Endodermal cell (in vitro differentiated cells): Measurements from ENCODE around the gene RAPGEF2. TPM values are rescaled to one million over a fixed set of nuclear protein-coding genes. Genes with fewer than 3 reads are reported as not detected.

Source experiments
- DNase-seq: peaks from one replicate; pipeline ENCODE4 v3.0.0-alpha.2; 2017
- H3K27ac ChIP-seq: 2 replicates; pipeline ENCODE4 v1.5.1; 2013; ENCODE audit warnings: mild to moderate bottlenecking, low read depth, low read length, moderate library complexity
- H3K27me3 ChIP-seq: 2 replicates; pipeline ENCODE4 v1.6.1; 2013; ENCODE audit warnings: mild to moderate bottlenecking, low read length, moderate library complexity; ENCODE audit not compliant: insufficient read depth, control insufficient read depth, poor library complexity, severe bottlenecking
- H3K36me3 ChIP-seq: 2 replicates; pipeline ENCODE4 v1.7.0; 2013; ENCODE audit warnings: mild to moderate bottlenecking, low read length, moderate library complexity; ENCODE audit not compliant: control insufficient read depth, insufficient read depth
- H3K4me1 ChIP-seq: one replicate; pipeline ENCODE4 v1.7.0; 2013; ENCODE audit warnings: low read length; ENCODE audit not compliant: control insufficient read depth, insufficient read depth
- H3K4me3 ChIP-seq: 2 replicates; pipeline ENCODE4 v1.5.1; 2013; ENCODE audit warnings: mild to moderate bottlenecking, low read length, moderate library complexity
- H3K9ac ChIP-seq: 2 replicates; pipeline ENCODE4 v1.6.1; 2013; ENCODE audit warnings: mild to moderate bottlenecking, low read length, moderate library complexity; ENCODE audit not compliant: poor library complexity, severe bottlenecking; ENCODE audit errors: extremely low read depth
- H3K9me3 ChIP-seq: 2 replicates; pipeline ENCODE4 v1.6.1; 2013; ENCODE audit warnings: mild to moderate bottlenecking, low read length, moderate library complexity; ENCODE audit not compliant: control insufficient read depth
- H3K27ac Mint-ChIP-seq: 2 replicates; pipeline ENCODE4 v1.8.0; 2020; ENCODE audit warnings: mixed read lengths
- H3K27me3 Mint-ChIP-seq: 2 replicates; pipeline ENCODE4 v1.8.0; 2021; ENCODE audit warnings: mild to moderate bottlenecking, mixed read lengths; ENCODE audit not compliant: insufficient read depth
- H3K36me3 Mint-ChIP-seq: 2 replicates; pipeline ENCODE4 v1.8.0; 2020; ENCODE audit warnings: low read depth, mixed read lengths
- H3K4me1 Mint-ChIP-seq: 2 replicates; pipeline ENCODE4 v1.8.0; 2020; ENCODE audit warnings: mixed read lengths
- H3K4me3 Mint-ChIP-seq: 2 replicates; pipeline ENCODE4 v1.8.0; 2020; ENCODE audit warnings: mild to moderate bottlenecking, moderate library complexity, mixed read lengths
- H3K9me3 Mint-ChIP-seq: 2 replicates; pipeline ENCODE4 v1.8.0; 2020; ENCODE audit warnings: mild to moderate bottlenecking, mixed read lengths
- CTCF ChIP-seq: fragments of 200-600 bp; sonication (generic); conservative IDR thresholded peaks from 2 replicates; pipeline ENCODE4 v1.5.0; 2021; ENCODE audit warnings: antibody characterized with exemption, mild to moderate bottlenecking
- WGBS, 2 experiments: methylation state at CpG; one replicate each; pipeline versions ENCODE4 v1.1.5 to v1.1.7; 2013; ENCODE audit warnings: missing lambda C conversion rate in 2 of 2, mixed read lengths in 1 of 2; ENCODE audit not compliant: insufficient coverage in 1 of 2, insufficient read length in 1 of 2; 5-methylcytosine and 5-hydroxymethylcytosine counted together
- total RNA-seq, 2 donors: library from RNA; stranded (reverse); fragmentation: NEBNext Ultra II Directional in 1 of 2; extraction: Animal tissue kit (Norgen Biotek cat#: 25700) in 1 of 2; gene quantifications; 2 replicates in 1 of 2; 3 replicates in 1 of 2; pipeline ENCODE4 v1.2.1, GENCODE V29; 2021

Gene RAPGEF2
- total RNA-seq, 2 donors from 2014 or later = 63.4 to 78.2 TPM

GRCh38 chr4:159077702-159078495 lies 25.0 kb upstream of the RAPGEF2 start:
- 93 to 97% methylated on average over 4 to 6 of the region's 6 CpGs for WGBS, 2 experiments
- TF ChIP-seq CTCF = no peak
- no peak overlapping the region for H3K27ac Mint-ChIP-seq

GRCh38 chr4:159079074-159079473 lies 23.8 kb upstream of the RAPGEF2 start:
- TF ChIP-seq CTCF = no peak
- Histone ChIP-seq H3K9ac (no peak overlapping the region), H3K36me3 (no peaks in the 10 kb centered on the region), H3K4me3 (no peak overlapping the region), H3K27ac (no peak overlapping the region), H3K9me3 (no peaks in the 10 kb centered on the region), H3K27me3 (no peaks in the 10 kb centered on the region), H3K4me1 (no peaks in the 10 kb centered on the region)
- no peaks in the 10 kb centered on the region for H3K27me3 Mint-ChIP-seq
- H3K27ac Mint-ChIP-seq = no peak overlapping the region
- no peak overlapping the region for H3K4me3 Mint-ChIP-seq
- H3K36me3 Mint-ChIP-seq = no peaks in the 10 kb centered on the region
- DNase-seq = no peak
- H3K4me1 Mint-ChIP-seq = no peaks in the 10 kb centered on the region
- WGBS, 2 experiments = 90 to 100% methylated on average over 2 of the region's 2 CpGs
- no peaks in the 10 kb centered on the region for H3K9me3 Mint-ChIP-seq

More at GRCh38 chr4:159077702-159078495, 25.0 kb upstream of the RAPGEF2 start:
- no peaks in the 10 kb centered on the region for H3K27me3 ChIP-seq
- Mint-ChIP-seq H3K27me3 (no peaks in the 10 kb centered on the region), H3K9me3 (no peaks in the 10 kb centered on the region), H3K4me1 (no peaks in the 10 kb centered on the region), H3K36me3 (no peaks in the 10 kb centered on the region), H3K4me3 (no peak overlapping the region)
- H3K36me3 ChIP-seq = no peaks in the 10 kb centered on the region
- H3K9me3 ChIP-seq = no peaks in the 10 kb centered on the region
- H3K9ac ChIP-seq = no peak overlapping the region
- no peaks in the 10 kb centered on the region for H3K4me1 ChIP-seq
- H3K27ac ChIP-seq = no peak overlapping the region
- no peak overlapping the region for H3K4me3 ChIP-seq
- DNase-seq = no peak

- no peak for DNase-seq
- Histone ChIP-seq H3K4me1 (no peaks in the 10 kb centered on the region), H3K9ac (no peak overlapping the region), H3K36me3 (no peaks in the 10 kb centered on the region), H3K27ac (no peak overlapping the region), H3K4me3 (no peak overlapping the region), H3K9me3 (no peaks in the 10 kb centered on the region), H3K27me3 (no peaks in the 10 kb centered on the region)
- H3K36me3 Mint-ChIP-seq = no peaks in the 10 kb centered on the region
- WGBS, 2 experiments = 92% methylated on average over 2 of the region's 2 CpGs; no CpG with 5 or more reads in 1 of the 2 experiments
- no peaks in the 10 kb centered on the region for H3K9me3 Mint-ChIP-seq
- H3K27me3 Mint-ChIP-seq = no peaks in the 10 kb centered on the region
- no peaks in the 10 kb centered on the region for H3K4me1 Mint-ChIP-seq
- H3K27ac Mint-ChIP-seq = no peak overlapping the region
- H3K4me3 Mint-ChIP-seq = no peak overlapping the region
- no peak for TF ChIP-seq CTCF
These were observed 16.3 kb upstream of the RAPGEF2 start for GRCh38 chr4:159086606-159087005.
